Neural progenitor cell (in vitro differentiated cells): Measurements from ENCODE around the gene MTMR6.

ENCODE experiments used
- EZH2 ChIP-seq: fragments of 200-600 bp; sonication (generic); IDR thresholded peaks from 2 replicates; pipeline ENCODE4 v1.6.1; 2017; ENCODE audit warnings: antibody characterized with exemption, mild to moderate bottlenecking, moderate library complexity
- TF ChIP-seq, protein P1 (sequence below): fragments of 200-600 bp; sonication (generic); IDR thresholded peaks from 2 replicates; pipeline ENCODE4 v1.5.1; 2017; ENCODE audit warnings: antibody characterized with exemption, mild to moderate bottlenecking

- TF ChIP-seq, protein P1, sequence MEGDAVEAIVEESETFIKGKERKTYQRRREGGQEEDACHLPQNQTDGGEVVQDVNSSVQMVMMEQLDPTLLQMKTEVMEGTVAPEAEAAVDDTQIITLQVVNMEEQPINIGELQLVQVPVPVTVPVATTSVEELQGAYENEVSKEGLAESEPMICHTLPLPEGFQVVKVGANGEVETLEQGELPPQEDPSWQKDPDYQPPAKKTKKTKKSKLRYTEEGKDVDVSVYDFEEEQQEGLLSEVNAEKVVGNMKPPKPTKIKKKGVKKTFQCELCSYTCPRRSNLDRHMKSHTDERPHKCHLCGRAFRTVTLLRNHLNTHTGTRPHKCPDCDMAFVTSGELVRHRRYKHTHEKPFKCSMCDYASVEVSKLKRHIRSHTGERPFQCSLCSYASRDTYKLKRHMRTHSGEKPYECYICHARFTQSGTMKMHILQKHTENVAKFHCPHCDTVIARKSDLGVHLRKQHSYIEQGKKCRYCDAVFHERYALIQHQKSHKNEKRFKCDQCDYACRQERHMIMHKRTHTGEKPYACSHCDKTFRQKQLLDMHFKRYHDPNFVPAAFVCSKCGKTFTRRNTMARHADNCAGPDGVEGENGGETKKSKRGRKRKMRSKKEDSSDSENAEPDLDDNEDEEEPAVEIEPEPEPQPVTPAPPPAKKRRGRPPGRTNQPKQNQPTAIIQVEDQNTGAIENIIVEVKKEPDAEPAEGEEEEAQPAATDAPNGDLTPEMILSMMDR, result no peak
- TF ChIP-seq EZH2, result no peak
Observed at GRCh38 chr13:25288966-25289365, 1.7 kb upstream of the MTMR6 start.
